Caco-2 (cell line): ENCODE results near the gene CYB561. TPM values are rescaled to one million over a fixed set of nuclear protein-coding genes. Genes with fewer than 3 reads are reported as not detected.

Experiments
- BruUV-seq: library from RNA; stranded (reverse); fragments of 400-500 nt; replicated peaks from 2 replicates; lab custom pipeline; 2021; lab: Mats Ljungman, UMichigan
- CTCF ChIA-PET: fragments of 300-600 bp; sonication (Branson Sonifier 250); formaldehyde crosslinking; loops from one replicate; lab custom pipeline; 2022; ENCODE audit warnings: antibody characterized with exemption; lab: Charles Lee
- POLR2A ChIA-PET: fragments of 300-600 bp; sonication (Branson Sonifier 250); formaldehyde crosslinking; loops from one replicate; lab custom pipeline; 2022; ENCODE audit warnings: antibody characterized with exemption; lab: Charles Lee
- DNase-seq, 2 experiments: peaks; one replicate each; pipeline versions ENCODE4 v3.0.0 to v3.0.0-alpha.2; 2020 to 2022
- H3K27me3 ChIP-seq: replicated peaks from 2 replicates; pipeline ENCODE4 v1.6.0; 2011; ENCODE audit warnings: low read length; ENCODE audit not compliant: control insufficient read depth, insufficient read depth
- H3K36me3 ChIP-seq: 2 replicates; pipeline ENCODE4 v1.5.1; 2011; ENCODE audit warnings: low read length; ENCODE audit not compliant: control insufficient read depth, insufficient read depth
- H3K4me1 ChIP-seq: fragments of 250-450 bp; sonication (Bioruptor Pico); 2 replicates; pipeline ENCODE4 v1.5.1; 2020; ENCODE audit warnings: mild to moderate bottlenecking
- H3K4me3 ChIP-seq: 2 replicates; pipeline ENCODE4 v1.5.1; 2011; ENCODE audit warnings: low read depth, mild to moderate bottlenecking, control low read depth, low read length
- H3K9me3 ChIP-seq: fragments of 250-450 bp; sonication (Bioruptor Pico); 2 replicates; pipeline ENCODE4 v1.5.1; 2020; ENCODE audit warnings: mild to moderate bottlenecking, moderate library complexity
- H3K27ac Mint-ChIP-seq: one replicate; pipeline ENCODE4 v1.8.0; 2022; ENCODE audit warnings: mixed read lengths; ENCODE audit not compliant: unreplicated experiment
- H3K27me3 Mint-ChIP-seq: one replicate; pipeline ENCODE4 v1.8.0; 2022; ENCODE audit warnings: mixed read lengths; ENCODE audit not compliant: insufficient read depth, unreplicated experiment
- H3K36me3 Mint-ChIP-seq: one replicate; pipeline ENCODE4 v1.8.0; 2022; ENCODE audit warnings: mild to moderate bottlenecking, mixed read lengths; ENCODE audit not compliant: insufficient read depth, unreplicated experiment
- H3K4me1 Mint-ChIP-seq: one replicate; pipeline ENCODE4 v1.8.0; 2022; ENCODE audit warnings: low read depth, mixed read lengths; ENCODE audit not compliant: unreplicated experiment
- H3K4me3 Mint-ChIP-seq: one replicate; pipeline ENCODE4 v1.8.0; 2022; ENCODE audit warnings: mild to moderate bottlenecking, moderate library complexity, mixed read lengths; ENCODE audit not compliant: unreplicated experiment
- H3K9me3 Mint-ChIP-seq: one replicate; pipeline ENCODE4 v1.8.0; 2022; ENCODE audit warnings: mixed read lengths; ENCODE audit not compliant: unreplicated experiment
- CTCF ChIP-seq, 2 experiments: fragments of 200-600 bp in 1 of 2; IDR thresholded peaks; 1 replicate in 1 of 2; 2 replicates in 1 of 2; pipeline versions ENCODE4 v1.5.1 to v1.8.0; 2011 to 2022; ENCODE audit warnings: antibody characterized with exemption in 1 of 2, control low read depth in 1 of 2, inconsistent platforms in 1 of 2, low read depth in 1 of 2, low read length in 1 of 2, mild to moderate bottlenecking in 1 of 2, moderate library complexity in 1 of 2; ENCODE audit not compliant: insufficient read depth in 1 of 2, severe bottlenecking in 1 of 2, unreplicated experiment in 1 of 2
- intact Hi-C: fragments of 100-400 bp; cut with micrococcal nuclease; formaldehyde crosslinking; loops from one replicate; pipeline ENCODE4 v1.10.0; 2022; ENCODE audit not compliant: unreplicated experiment
- total RNA-seq: library from RNA; stranded (reverse); gene quantifications from 2 replicates; pipeline ENCODE4 v1.2.3, GENCODE V29; 2022

The CYB561 gene
- total RNA-seq, 1 experiment from 2014 or later, result 46.3 TPM

- H3K9me3 ChIP-seq, result no peaks in the 10 kb centered on the region
- DNase-seq, result peak; percentile 89 to 91
- ChIA-PET POLR2A (interaction anchor here (1.5 kb wide), 1 partner anchor 143 kb away, joined by 4 read pairs; the partner anchor contains the start of gene MAP3K3), CTCF (interaction anchor here (0.5 to 6.0 kb wide), 16 partner anchors 8 to 402 kb away, joined by 3 to 107 read pairs (median 6); partner anchors contain the start of genes CYB561, DCAF7 and KCNH6)
- no peaks in the 10 kb centered on the region for H3K36me3 ChIP-seq
- H3K36me3 Mint-ChIP-seq, result no peaks in the 10 kb centered on the region
- BruUV-seq, result no TSS peak
- H3K27me3 ChIP-seq, result no peaks in the 10 kb centered on the region
- H3K9me3 Mint-ChIP-seq, result no peaks in the 10 kb centered on the region
- H3K4me3 Mint-ChIP-seq, result peak overlapping the region; percentile 50
- H3K27ac Mint-ChIP-seq, result no peak overlapping the region
- peaks cover 13% of the 10 kb centered on the region for H3K4me1 ChIP-seq
- peaks cover 12% of the 10 kb centered on the region for H3K27me3 Mint-ChIP-seq
- peaks cover 10% of the 10 kb centered on the region for H3K4me1 Mint-ChIP-seq
- H3K4me3 ChIP-seq, result no peak overlapping the region
- peak; percentile 67 to 97 for TF ChIP-seq CTCF (IDR thresholded peaks at IDR 0.05; ENCODE audit: insufficient read depth in 1 of 2, low read depth in 1 of 2, low read length in 1 of 2, severe bottlenecking in 1 of 2, unreplicated experiment in 1 of 2)
- intact Hi-C loops, result loop anchor here (1.0 to 2.0 kb wide), 2 partner anchors 54 to 134 kb away; no protein-coding TSS in a partner anchor
Observed at GRCh38 chr17:63478814-63479494, 32.8 kb upstream of the CYB561 start.

GRCh38 chr17:63477480-63478440, 31.7 kb upstream of the CYB561 start:
- H3K27me3 Mint-ChIP-seq, result peaks cover 7% of the 10 kb centered on the region
- H3K9me3 Mint-ChIP-seq, result no peaks in the 10 kb centered on the region
- H3K4me1 ChIP-seq, result peaks cover 13% of the 10 kb centered on the region
- no peaks in the 10 kb centered on the region for H3K27me3 ChIP-seq
- H3K27ac Mint-ChIP-seq, result peak overlapping the region; percentile 76
- POLR2A ChIA-PET, result interaction anchor here (1.5 kb wide), 1 partner anchor 144 kb away, joined by 4 read pairs; the partner anchor contains the start of gene MAP3K3
- no peak for DNase-seq
- H3K9me3 ChIP-seq, result no peaks in the 10 kb centered on the region
- BruUV-seq, result no TSS peak
- intact Hi-C loops, result loop anchor here (1.0 to 2.0 kb wide), 2 partner anchors 31 to 135 kb away; partner anchors contain the start of gene CYB561
- no peak for TF ChIP-seq CTCF (IDR thresholded peaks at IDR 0.05; ENCODE audit: insufficient read depth in 1 of 2, low read depth in 1 of 2, low read length in 1 of 2, severe bottlenecking in 1 of 2, unreplicated experiment in 1 of 2)
- peak overlapping the region; percentile 67 for H3K4me3 ChIP-seq
- peak overlapping the region; percentile 98 for H3K4me3 Mint-ChIP-seq
- no peaks in the 10 kb centered on the region for H3K36me3 Mint-ChIP-seq
- H3K4me1 Mint-ChIP-seq, result peaks cover 10% of the 10 kb centered on the region
- no peaks in the 10 kb centered on the region for H3K36me3 ChIP-seq
- CTCF ChIA-PET, result interaction anchor here (0.7 to 6.0 kb wide), 15 partner anchors 10 to 135 kb away, joined by 3 to 107 read pairs (median 6); partner anchors contain the start of genes CYB561 and DCAF7
